ENCODE results near the gene TAAR2. TPM values are rescaled to one million over a fixed set of nuclear protein-coding genes. Genes with fewer than 3 reads are reported as not detected.

The TAAR2 gene
- polyA plus RNA-seq, 1 donor (not counting 4 experiments of a cell fraction or from before 2014, with no cell fraction given), result not detected

GRCh38 chr6:132650429-132650828, 26.4 kb upstream of the TAAR2 start:
- Histone ChIP-seq H3K79me2 (ENCODE audit: control insufficient read depth, insufficient read depth, low read length) (no peaks in the 10 kb centered on the region), H3K27ac (ENCODE audit: control insufficient read depth, insufficient read depth, low read length) (no peak overlapping the region), H3K36me3 (ENCODE audit: control insufficient read depth in 2 of 2, extremely low read depth in 1 of 2, insufficient read depth in 2 of 2, low read length in 2 of 2) (no peaks in the 10 kb centered on the region), H3K4me1 (ENCODE audit: control insufficient read depth, extremely low read depth, insufficient read depth, low read length) (no peaks in the 10 kb centered on the region), H3K9me1 (ENCODE audit: control insufficient read depth, extremely low read depth, insufficient read depth, low read length) (no peaks in the 10 kb centered on the region), H3K4me2 (ENCODE audit: control insufficient read depth, extremely low read depth, insufficient read depth, low read depth, low read length) (no peak overlapping the region), H3K9ac (ENCODE audit: control insufficient read depth, extremely low read depth, insufficient read depth, low read length) (no peak overlapping the region), H3K4me3 (ENCODE audit: control insufficient read depth in 2 of 3, extremely low read depth in 1 of 3, insufficient read depth in 2 of 3, low read depth in 1 of 3, low read length in 3 of 3) (no peak overlapping the region), H3K9me3 (ENCODE audit: control insufficient read depth, low read depth, low read length) (no peaks in the 10 kb centered on the region), H2AFZ (ENCODE audit: control insufficient read depth, low read length) (no peak overlapping the region), H3K27me3 (ENCODE audit: control insufficient read depth, extremely low read depth, insufficient read depth, low read length) (no peaks in the 10 kb centered on the region), H4K20me1 (ENCODE audit: control insufficient read depth, extremely low read depth, insufficient read depth, low read length) (no peaks in the 10 kb centered on the region)
- FAIRE-seq (peak; percentile 5), DNase-seq (ENCODE audit: low read depth, low spot score) (no peak)
- TF ChIP-seq, protein P1, sequence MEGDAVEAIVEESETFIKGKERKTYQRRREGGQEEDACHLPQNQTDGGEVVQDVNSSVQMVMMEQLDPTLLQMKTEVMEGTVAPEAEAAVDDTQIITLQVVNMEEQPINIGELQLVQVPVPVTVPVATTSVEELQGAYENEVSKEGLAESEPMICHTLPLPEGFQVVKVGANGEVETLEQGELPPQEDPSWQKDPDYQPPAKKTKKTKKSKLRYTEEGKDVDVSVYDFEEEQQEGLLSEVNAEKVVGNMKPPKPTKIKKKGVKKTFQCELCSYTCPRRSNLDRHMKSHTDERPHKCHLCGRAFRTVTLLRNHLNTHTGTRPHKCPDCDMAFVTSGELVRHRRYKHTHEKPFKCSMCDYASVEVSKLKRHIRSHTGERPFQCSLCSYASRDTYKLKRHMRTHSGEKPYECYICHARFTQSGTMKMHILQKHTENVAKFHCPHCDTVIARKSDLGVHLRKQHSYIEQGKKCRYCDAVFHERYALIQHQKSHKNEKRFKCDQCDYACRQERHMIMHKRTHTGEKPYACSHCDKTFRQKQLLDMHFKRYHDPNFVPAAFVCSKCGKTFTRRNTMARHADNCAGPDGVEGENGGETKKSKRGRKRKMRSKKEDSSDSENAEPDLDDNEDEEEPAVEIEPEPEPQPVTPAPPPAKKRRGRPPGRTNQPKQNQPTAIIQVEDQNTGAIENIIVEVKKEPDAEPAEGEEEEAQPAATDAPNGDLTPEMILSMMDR (optimal IDR thresholded peaks at IDR 0.05 in 1 of 3, IDR thresholded peaks at IDR 0.05 in 1 of 3, conservative IDR thresholded peaks at IDR 0.05 in 1 of 3; ENCODE audit: extremely low read depth in 1 of 3, insufficient read depth in 2 of 3, low read length in 3 of 3), result no peak
- TF ChIP-seq EZH2 (IDR thresholded peaks at IDR 0.05; ENCODE audit: low read length), result no peak
- dilution Hi-C loops (cut with MboI; ENCODE audit: extremely low pct_ligation_motif_present, low sequenced_read_pairs), result no loop called here

DNA sequence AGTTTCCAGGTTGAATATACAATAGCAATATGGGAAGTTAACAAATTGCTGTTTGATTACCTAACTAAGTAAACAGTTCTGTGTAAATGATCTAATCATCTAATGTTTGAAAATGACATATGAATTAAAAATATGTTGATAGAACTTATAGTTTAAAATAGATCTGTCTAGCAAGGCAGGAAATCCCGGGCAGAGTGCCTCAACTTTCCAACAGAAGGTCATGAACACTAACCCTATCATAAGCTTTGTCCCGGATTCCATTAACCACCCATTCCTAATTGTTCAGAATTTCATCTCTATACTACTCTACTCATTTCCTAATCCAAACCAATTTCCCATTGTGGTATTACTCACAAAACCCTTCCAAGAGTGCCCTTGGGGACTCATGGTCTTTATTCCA, 24.8 kb upstream of the TAAR2 start:
- H2AFZ ChIP-seq (ENCODE audit: control insufficient read depth, low read length), result no peak overlapping the region
- dilution Hi-C loops (cut with MboI; ENCODE audit: extremely low pct_ligation_motif_present, low sequenced_read_pairs), result no loop called here

More for the DNA sequence above, 24.8 kb upstream of the TAAR2 start:
- Histone ChIP-seq H3K4me2 (ENCODE audit: control insufficient read depth, extremely low read depth, insufficient read depth, low read depth, low read length) (no peak overlapping the region), H3K9me1 (ENCODE audit: control insufficient read depth, extremely low read depth, insufficient read depth, low read length) (no peaks in the 10 kb centered on the region), H3K9ac (ENCODE audit: control insufficient read depth, extremely low read depth, insufficient read depth, low read length) (no peak overlapping the region), H3K27ac (ENCODE audit: control insufficient read depth, insufficient read depth, low read length) (no peak overlapping the region), H3K36me3 (ENCODE audit: control insufficient read depth in 2 of 2, extremely low read depth in 1 of 2, insufficient read depth in 2 of 2, low read length in 2 of 2) (no peaks in the 10 kb centered on the region), H3K9me3 (ENCODE audit: control insufficient read depth, low read depth, low read length) (no peaks in the 10 kb centered on the region), H4K20me1 (ENCODE audit: control insufficient read depth, extremely low read depth, insufficient read depth, low read length) (no peaks in the 10 kb centered on the region), H3K79me2 (ENCODE audit: control insufficient read depth, insufficient read depth, low read length) (no peaks in the 10 kb centered on the region), H3K4me3 (ENCODE audit: control insufficient read depth in 2 of 3, extremely low read depth in 1 of 3, insufficient read depth in 2 of 3, low read depth in 1 of 3, low read length in 3 of 3) (no peak overlapping the region), H3K4me1 (ENCODE audit: control insufficient read depth, extremely low read depth, insufficient read depth, low read length) (no peaks in the 10 kb centered on the region), H3K27me3 (ENCODE audit: control insufficient read depth, extremely low read depth, insufficient read depth, low read length) (no peaks in the 10 kb centered on the region)
- no peak for DNase-seq (ENCODE audit: low read depth, low spot score)
- no peak for TF ChIP-seq EZH2 (IDR thresholded peaks at IDR 0.05; ENCODE audit: low read length)
- TF ChIP-seq, protein P1 (optimal IDR thresholded peaks at IDR 0.05 in 1 of 3, IDR thresholded peaks at IDR 0.05 in 1 of 3, conservative IDR thresholded peaks at IDR 0.05 in 1 of 3; ENCODE audit: extremely low read depth in 1 of 3, insufficient read depth in 2 of 3, low read length in 3 of 3), result no peak
- FAIRE-seq, result no peak

Measured in keratinocyte (primary cell).